Stimulated activated CD4-positive, alpha-beta T cell treated with anti-CD3 and anti-CD28 coated beads, Interleukin-2, amount 100 ng/mL, for 48 hours (primary cell): ENCODE results near the gene SLC25A21.
A peak's percentile ranks its signal among the peaks of the same experiment; 100 is the strongest.

ENCODE experiments used
- DNase-seq, 2 donors: peaks; one replicate each; pipeline ENCODE4 v3.0.0-alpha.2; 2020

SLC25A21 gene

DNA sequence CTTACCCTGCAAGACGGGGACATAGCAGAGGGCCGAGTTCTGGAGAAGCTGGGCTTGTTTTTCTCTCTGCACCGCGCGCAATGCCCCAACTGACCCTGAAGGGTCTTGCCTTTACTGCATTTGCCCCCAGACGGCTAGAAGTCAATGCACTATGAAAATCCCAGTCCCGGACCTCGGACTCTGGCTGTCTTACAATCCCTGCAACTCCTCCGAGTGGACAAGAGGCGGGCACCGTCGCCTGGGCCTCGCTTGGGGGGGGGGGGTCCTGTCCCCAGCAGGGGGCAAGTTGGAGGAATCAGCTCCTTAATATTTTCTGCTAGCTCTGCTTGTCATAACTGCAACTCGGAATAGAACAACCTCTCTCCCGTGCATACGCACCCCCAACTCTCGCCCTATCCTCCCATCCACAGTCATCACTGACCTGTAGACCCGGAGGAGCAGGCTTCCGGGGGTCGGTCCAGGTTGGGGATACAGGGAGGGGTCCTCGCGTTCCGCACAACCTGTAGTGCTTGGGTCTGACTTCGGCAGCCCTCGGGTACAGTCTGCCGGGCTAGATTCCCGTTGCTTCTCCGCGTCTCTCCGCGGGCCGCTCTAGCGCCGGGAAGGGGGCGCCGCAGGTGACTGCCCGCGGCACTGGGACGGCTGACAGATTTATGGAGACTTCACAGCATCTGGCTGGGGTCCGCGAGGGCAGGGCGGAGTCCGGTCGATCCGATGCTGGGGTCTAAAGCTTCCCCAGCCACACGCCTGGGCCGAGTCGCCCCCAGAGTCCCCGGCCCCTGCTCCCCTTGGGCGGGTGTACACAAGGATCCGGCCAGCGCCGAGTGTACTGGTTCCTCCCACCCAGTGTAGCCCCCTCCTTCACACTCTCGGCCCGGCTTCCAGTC is 514.0 kb downstream of the SLC25A21 start:
- no peak for DNase-seq

DNA sequence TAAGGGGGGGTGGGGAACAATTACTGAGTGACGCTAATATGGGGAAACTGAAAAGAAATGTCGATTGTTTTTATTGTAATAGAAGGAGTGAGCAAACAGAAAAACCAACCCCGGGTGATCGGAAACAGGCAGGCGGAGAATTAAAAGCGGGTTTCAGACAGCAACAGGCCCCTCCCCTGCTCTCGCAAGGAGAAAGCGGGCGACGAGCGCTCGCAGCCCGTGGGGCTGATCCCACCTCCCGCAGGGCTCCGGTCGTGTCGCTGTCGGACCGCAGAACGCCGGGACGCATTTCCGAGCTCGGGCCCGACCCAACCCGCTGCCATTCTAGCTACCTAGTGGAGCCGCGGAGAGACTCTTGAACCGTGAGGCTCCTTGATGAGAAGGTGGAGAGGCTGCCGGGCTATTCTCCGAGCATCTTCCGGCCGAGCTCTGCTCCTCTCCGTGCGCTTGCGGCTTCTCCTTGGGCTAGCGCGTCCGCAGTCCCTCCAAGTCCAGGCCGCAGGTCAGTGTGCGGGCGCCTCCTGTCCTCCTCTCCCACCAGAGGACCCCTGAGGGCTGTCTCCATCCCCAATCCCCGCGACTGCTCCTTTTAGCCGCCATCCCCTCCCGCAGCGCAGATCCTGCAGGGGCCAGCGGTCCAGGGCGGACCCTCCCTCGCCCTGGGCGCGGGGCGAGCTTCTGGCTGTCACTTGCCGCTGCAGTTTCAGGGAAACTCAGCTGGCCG is 514.8 kb downstream of the SLC25A21 start:
- no peak for DNase-seq

GRCh38 chr14:36656687-36657398 is 515.6 kb downstream of the SLC25A21 start:
- DNase-seq, result no peak

DNA sequence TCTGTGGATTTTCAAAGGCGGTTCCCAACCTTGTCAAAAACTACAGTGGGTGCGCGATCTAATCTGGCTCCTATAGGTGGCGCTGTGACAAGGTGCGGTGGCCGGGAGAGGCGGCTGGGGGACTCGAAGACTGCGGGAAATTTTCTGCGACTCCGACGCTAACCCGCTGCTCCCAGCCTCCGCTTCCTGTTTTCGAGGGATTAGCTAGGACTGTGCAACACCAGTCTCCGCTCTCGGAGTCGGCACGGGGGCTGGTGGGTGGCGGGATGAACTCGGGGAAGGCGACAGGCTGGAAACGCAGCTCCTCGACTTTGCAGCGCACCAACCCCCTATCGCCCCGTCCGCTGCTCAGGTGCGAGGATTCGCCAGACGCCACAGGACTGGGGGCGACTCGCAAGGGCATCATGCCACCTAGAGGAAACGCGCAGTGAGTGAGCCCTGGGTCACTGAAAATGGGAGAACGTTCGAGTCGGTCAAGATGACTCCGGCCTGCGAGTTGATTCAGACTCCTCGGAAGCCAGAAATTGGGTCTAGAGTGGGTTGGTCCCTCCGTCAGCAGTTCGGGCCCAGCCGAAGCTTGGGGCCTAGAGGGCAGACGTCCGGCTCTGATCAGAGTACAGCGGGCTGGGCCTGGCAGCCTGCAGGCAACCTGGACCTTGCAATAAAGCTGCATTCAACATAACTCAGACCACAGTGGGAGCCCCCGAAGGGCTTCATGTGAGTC is 516.3 kb downstream of the SLC25A21 start:
- DNase-seq, result peak in 1 of 2 donors; percentile 37

GRCh38 chr14:36655571-36655962 is 516.8 kb downstream of the SLC25A21 start:
- no peak for DNase-seq

GRCh38 chr14:36654794-36655381 is 517.5 kb downstream of the SLC25A21 start:
- no peak for DNase-seq

- no peak for DNase-seq
Observed at GRCh38 chr14:36653962-36654793, 518.2 kb downstream of the SLC25A21 start.

DNA sequence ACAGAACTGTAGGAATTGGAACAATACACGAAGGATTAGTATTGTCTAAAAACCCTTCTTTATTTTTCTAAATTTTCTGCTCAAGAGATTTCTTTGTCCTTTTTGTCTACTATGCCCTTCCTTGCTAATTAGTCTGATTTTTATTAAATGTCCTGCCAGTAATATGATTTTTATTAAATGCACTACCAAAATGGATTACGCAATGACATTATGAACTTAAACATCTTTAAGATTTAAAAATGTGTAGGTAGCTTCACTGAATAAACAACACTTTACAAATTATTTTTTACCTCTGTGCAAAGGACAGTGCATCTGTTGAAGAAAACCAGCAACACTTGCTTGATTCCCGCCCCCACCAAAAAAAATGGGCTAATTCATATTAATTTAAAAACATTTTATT is 519.0 kb downstream of the SLC25A21 start:
- DNase-seq, result no peak

DNA sequence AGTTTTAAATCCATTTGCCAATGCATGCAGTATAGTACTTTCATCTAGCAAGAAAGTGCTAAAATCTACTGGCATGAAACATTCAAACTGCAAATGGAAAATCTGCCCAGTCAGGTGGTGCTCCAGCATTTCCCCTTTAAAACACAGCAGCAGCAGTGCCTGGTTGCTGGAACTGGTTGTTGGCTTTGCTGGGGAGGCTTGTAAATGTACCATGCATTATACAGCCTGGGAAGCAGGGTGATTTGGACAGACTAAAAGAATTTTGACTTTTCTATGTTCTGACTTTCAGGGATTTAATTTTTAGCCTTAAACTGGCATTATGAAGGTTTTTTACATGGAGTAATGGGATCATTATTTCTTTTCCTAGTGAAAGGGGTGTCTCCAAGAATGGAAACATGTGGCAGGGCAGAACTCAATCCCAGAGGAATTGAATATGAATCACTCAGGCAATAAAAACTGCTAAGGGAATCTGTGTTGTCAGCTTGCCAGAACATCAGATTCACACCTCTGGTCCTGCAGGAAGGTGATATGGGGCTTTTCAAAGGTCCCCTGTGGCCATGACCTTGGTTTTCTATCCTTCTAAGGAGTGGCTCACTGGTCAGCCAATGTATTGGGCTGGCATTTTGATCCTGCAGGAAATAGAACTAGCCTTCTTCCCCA is 519.7 kb downstream of the SLC25A21 start:
- no peak for DNase-seq

DNA sequence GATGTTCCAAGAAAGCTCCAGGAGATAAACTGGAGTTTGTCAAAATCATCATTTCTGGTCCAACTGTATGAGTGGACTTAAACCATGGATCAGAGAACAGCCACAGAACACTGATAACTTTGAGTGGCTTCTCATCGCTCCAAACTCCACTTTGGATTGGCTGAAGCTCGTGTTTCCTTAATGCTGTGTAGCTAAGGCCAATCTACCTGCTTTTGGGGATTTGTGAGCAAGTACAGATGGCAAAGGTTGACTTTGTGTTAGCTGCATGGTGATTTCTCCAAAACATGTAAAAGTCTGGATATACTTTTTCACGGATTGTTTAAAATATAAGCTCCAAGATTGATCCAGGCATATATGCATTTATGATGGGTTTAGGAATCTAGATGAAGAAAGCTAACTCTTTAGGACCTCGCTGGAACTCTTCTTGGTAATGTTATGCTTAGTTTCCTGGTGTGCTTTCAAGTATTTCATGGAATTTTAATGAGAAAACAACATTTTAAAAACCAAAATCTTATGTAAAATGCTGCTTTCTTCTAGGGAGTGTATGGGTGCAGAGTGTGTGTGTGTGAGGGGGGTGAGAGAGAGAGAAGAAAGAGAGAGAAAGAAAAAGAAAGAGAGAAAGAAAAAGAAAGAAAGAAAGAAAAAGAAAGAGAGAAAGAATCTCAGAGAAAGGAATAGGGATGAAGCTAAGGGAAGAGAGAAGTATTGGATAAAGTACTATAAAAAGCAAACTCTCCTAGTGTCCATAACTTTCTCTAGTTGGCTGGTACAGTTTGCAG is 522.3 kb downstream of the SLC25A21 start:
- DNase-seq, result no peak

- no peak for DNase-seq
Observed at GRCh38 chr14:36647824-36648753, 524.3 kb downstream of the SLC25A21 start.

- DNase-seq, result no peak
Observed at GRCh38 chr14:36647417-36647823, 525.0 kb downstream of the SLC25A21 start.

- DNase-seq, result no peak
Observed at GRCh38 chr14:36646664-36647416, 525.6 kb downstream of the SLC25A21 start.

DNA sequence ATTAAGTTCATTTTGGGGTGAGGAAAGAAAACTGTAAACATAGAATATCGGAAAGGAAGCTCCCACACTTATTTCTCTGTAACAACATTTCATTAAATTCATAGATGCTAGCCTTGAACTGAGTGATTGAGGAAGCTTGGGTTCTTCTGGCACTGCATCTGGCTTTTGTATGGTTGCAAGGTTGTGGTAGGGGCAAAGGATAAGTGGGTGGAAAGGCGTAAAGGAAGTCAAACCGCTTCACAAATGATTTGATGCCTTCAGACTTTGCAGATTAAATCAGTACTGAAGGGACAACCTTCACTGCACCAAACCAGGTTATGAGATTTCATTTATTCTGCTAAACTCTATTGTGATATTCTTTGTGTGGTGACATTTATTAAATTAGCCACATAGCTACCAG is 538.8 kb downstream of the SLC25A21 start:
- DNase-seq, result no peak
